GM12878 (cell line): ENCODE measurements around the gene PALMD.

Experiments
- EP300 ChIP-seq, 2 experiments: fragments of 150-350 bp in 1 of 2; IDR thresholded peaks; 2 replicates each; pipeline ENCODE4 v1.6.1; 2011 to 2012; ENCODE audit warnings: low read depth in 2 of 2, low read length in 2 of 2, borderline replicate concordance in 1 of 2, improper control_type of control experiment in 1 of 2, inconsistent platforms in 1 of 2; ENCODE audit not compliant: control insufficient read depth in 1 of 2
- GABPA ChIP-seq: IDR thresholded peaks from 2 replicates; pipeline ENCODE4 v1.6.1; 2014; ENCODE audit warnings: antibody characterized with exemption, low read depth, mild to moderate bottlenecking, inconsistent platforms
- JUNB ChIP-seq: IDR thresholded peaks from 2 replicates; pipeline ENCODE4 v1.6.1; 2016; ENCODE audit warnings: antibody characterized with exemption, mild to moderate bottlenecking
- NR2C2 ChIP-seq: IDR thresholded peaks from 2 replicates; pipeline ENCODE4 v1.6.1; 2011; ENCODE audit warnings: borderline replicate concordance, low read depth; ENCODE audit not compliant: control insufficient read depth, insufficient read length
- POLR2A ChIP-seq: IDR thresholded peaks from 2 replicates; pipeline ENCODE4 v1.6.1; 2011; ENCODE audit warnings: low read depth, mild to moderate bottlenecking, low read length
- POLR2AphosphoS5 ChIP-seq: IDR thresholded peaks from 2 replicates; pipeline ENCODE4 v1.6.1; 2011; ENCODE audit warnings: mild to moderate bottlenecking, low read length, inconsistent platforms
- RELA ChIP-seq: fragments of 450-650 bp; IDR thresholded peaks from 2 replicates; pipeline ENCODE4 v1.8.0; 2014; ENCODE audit warnings: borderline replicate concordance; ENCODE audit not compliant: partially characterized antibody
- SIN3A ChIP-seq: IDR thresholded peaks from 2 replicates; pipeline ENCODE4 v1.6.1; 2012; ENCODE audit warnings: low read depth, low read length, improper control_type of control experiment
- SMC3 ChIP-seq: IDR thresholded peaks from 2 replicates; pipeline ENCODE4 v1.6.1; 2011; ENCODE audit warnings: low read length, improper control_type of control experiment, borderline replicate concordance
- SP1 ChIP-seq: IDR thresholded peaks from one replicate; pipeline ENCODE4 v1.6.1; 2011; ENCODE audit warnings: low read depth, low read length
- ZNF384 ChIP-seq: IDR thresholded peaks from 2 replicates; pipeline ENCODE4 v1.6.1; 2012; ENCODE audit warnings: low read depth, mild to moderate bottlenecking, low read length, improper control_type of control experiment, borderline replicate concordance

GRCh38 chr1:99598738-99599411, 47.0 kb upstream of the PALMD start:
- no peak for TF ChIP-seq SMC3
- no peak for TF ChIP-seq ZNF384
- no peak for TF ChIP-seq SIN3A
- TF ChIP-seq POLR2A, result no peak
- TF ChIP-seq POLR2AphosphoS5, result no peak
- no peak for TF ChIP-seq EP300 (IDR thresholded peaks at IDR 0.05; ENCODE audit: borderline replicate concordance in 1 of 2, control insufficient read depth in 1 of 2, low read depth in 2 of 2, low read length in 2 of 2)
- TF ChIP-seq SP1, result no peak
- TF ChIP-seq JUNB, result no peak
- TF ChIP-seq RELA, result no peak
- TF ChIP-seq GABPA, result no peak
- no peak for TF ChIP-seq NR2C2
